Endothelial cell (in vitro differentiated cells): ENCODE data around the gene ABHD4. TPM values are rescaled to one million over a fixed set of nuclear protein-coding genes. Genes with fewer than 3 reads are reported as not detected.
"Not testable (repeated sequence)": the region's sequence is repeated elsewhere in the genome, so short reads cannot be mapped to it uniquely, and the experiment has no call there.

Source experiments
- DNase-seq: peaks from one replicate; pipeline ENCODE4 v3.0.0; 2021; ENCODE audit warnings: low spot score
- H3K27ac Mint-ChIP-seq: one replicate; pipeline ENCODE4 v1.8.0; 2021; ENCODE audit warnings: mixed read lengths, inconsistent platforms; ENCODE audit not compliant: unreplicated experiment
- H3K27me3 Mint-ChIP-seq: one replicate; pipeline ENCODE4 v1.8.0; 2021; ENCODE audit warnings: mild to moderate bottlenecking, moderate library complexity, mixed read lengths, inconsistent platforms; ENCODE audit not compliant: unreplicated experiment
- H3K36me3 Mint-ChIP-seq: one replicate; pipeline ENCODE4 v1.8.0; 2021; ENCODE audit warnings: mild to moderate bottlenecking, low read depth, mixed read lengths, inconsistent platforms; ENCODE audit not compliant: unreplicated experiment
- H3K4me1 Mint-ChIP-seq: one replicate; pipeline ENCODE4 v1.8.0; 2021; ENCODE audit warnings: mild to moderate bottlenecking, mixed read lengths, inconsistent platforms; ENCODE audit not compliant: unreplicated experiment
- H3K4me3 Mint-ChIP-seq: one replicate; pipeline ENCODE4 v1.8.0; 2021; ENCODE audit warnings: mild to moderate bottlenecking, mixed read lengths, inconsistent platforms; ENCODE audit not compliant: unreplicated experiment
- H3K9me3 Mint-ChIP-seq: one replicate; pipeline ENCODE4 v1.8.0; 2021; ENCODE audit warnings: mixed read lengths, inconsistent platforms; ENCODE audit not compliant: unreplicated experiment
- total RNA-seq: library from RNA; stranded (reverse); fragmentation: NEBNext Ultra II Directional; extraction: Animal tissue kit (Norgen Biotek cat#: 25700); gene quantifications from one replicate; pipeline ENCODE4 v1.2.1, GENCODE V29; 2021; ENCODE audit not compliant: unreplicated experiment
- TF ChIP-seq, protein P1 (sequence below): fragments of 200-600 bp; sonication (generic); IDR thresholded peaks from one replicate; pipeline ENCODE4 v1.5.0; 2021; ENCODE audit warnings: antibody characterized with exemption; ENCODE audit not compliant: unreplicated experiment

The ABHD4 gene
- total RNA-seq, 1 donor from 2014 or later, result 77.7 TPM

DNA sequence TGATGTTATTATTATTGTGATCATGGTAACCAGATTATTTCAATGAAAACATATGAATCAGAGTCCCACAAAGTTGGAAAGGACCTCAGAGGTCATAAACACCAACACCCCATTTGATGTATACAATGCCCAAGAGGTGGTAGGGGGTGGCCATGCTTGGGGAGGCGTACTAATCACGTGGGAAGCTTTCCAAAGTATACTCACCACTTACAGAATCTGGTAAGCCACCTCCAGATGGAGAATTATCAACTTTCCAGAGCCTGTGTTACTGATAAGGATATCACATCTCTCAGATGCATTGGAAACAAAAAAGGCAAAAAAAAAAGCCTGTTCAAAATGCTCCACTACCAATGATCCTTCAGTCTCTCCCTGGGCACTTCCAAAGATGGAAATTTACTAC lies 17.5 kb upstream of the ABHD4 start:
- no peak overlapping the region for H3K27ac Mint-ChIP-seq

GRCh38 chr14:22583994-22584393 lies 14.1 kb upstream of the ABHD4 start:
- Mint-ChIP-seq H3K4me3 (no peak overlapping the region), H3K27me3 (peaks cover 9% of the 10 kb centered on the region), H3K4me1 (peaks cover 53% of the 10 kb centered on the region), H3K9me3 (no peaks in the 10 kb centered on the region), H3K36me3 (peaks cover 12% of the 10 kb centered on the region), H3K27ac (peak overlapping the region; percentile 1)
- TF ChIP-seq, protein P1, sequence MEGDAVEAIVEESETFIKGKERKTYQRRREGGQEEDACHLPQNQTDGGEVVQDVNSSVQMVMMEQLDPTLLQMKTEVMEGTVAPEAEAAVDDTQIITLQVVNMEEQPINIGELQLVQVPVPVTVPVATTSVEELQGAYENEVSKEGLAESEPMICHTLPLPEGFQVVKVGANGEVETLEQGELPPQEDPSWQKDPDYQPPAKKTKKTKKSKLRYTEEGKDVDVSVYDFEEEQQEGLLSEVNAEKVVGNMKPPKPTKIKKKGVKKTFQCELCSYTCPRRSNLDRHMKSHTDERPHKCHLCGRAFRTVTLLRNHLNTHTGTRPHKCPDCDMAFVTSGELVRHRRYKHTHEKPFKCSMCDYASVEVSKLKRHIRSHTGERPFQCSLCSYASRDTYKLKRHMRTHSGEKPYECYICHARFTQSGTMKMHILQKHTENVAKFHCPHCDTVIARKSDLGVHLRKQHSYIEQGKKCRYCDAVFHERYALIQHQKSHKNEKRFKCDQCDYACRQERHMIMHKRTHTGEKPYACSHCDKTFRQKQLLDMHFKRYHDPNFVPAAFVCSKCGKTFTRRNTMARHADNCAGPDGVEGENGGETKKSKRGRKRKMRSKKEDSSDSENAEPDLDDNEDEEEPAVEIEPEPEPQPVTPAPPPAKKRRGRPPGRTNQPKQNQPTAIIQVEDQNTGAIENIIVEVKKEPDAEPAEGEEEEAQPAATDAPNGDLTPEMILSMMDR, result no peak
- DNase-seq, result no peak

More for the DNA sequence above, 17.5 kb upstream of the ABHD4 start:
- DNase-seq, result no peak
- TF ChIP-seq, protein P1, result no peak
- H3K9me3 Mint-ChIP-seq, result no peaks in the 10 kb centered on the region
- peaks cover 27% of the 10 kb centered on the region for H3K4me1 Mint-ChIP-seq
- no peaks in the 10 kb centered on the region for H3K36me3 Mint-ChIP-seq
- H3K4me3 Mint-ChIP-seq, result no peak overlapping the region
- H3K27me3 Mint-ChIP-seq, result peaks cover 3% of the 10 kb centered on the region

- Mint-ChIP-seq H3K9me3 (no peaks in the 10 kb centered on the region), H3K27ac (peak overlapping the region; percentile 97)
Measured at GRCh38 chr14:22587247-22587646, 10.9 kb upstream of the ABHD4 start.

DNA sequence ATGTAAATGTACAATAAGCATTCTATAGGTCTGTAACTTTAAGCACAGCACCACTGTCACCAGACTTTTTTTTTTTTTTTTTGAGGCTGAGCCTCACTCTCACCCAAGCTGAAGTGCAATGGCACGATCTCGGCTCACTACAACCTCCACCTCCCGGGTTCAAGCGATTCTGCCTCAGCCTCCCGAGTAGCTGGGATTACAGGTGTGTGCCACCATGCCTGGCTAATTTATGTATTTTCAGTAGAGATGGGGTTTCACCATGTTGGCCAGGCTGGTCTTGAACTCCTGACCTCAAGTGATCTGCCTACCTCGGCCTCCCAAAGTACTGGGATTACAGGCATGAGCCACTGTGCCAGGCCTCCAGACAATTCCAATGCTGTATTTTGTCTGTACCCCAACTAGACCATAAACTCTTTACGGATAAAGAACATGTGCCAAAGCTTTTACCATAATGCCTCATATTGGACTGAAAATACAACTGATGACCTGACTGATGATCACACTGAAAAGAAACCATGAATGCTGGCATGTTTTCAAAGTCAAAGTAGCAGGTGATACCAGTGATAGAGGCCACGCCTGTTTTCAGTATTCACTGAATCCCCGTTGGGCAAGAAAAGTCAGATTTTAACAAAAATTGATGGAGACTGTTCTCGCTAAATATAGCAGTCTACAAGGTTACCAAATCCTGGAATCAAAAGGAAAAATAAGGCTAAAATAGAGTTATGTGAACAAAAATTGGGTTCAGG lies 10.2 kb upstream of the ABHD4 start:
- DNase-seq, H3K9me3 Mint-ChIP-seq: not testable (repeated sequence)
- peaks cover 69% of the 10 kb centered on the region for H3K4me1 Mint-ChIP-seq
- H3K36me3 Mint-ChIP-seq, result peaks cover 12% of the 10 kb centered on the region
- peak overlapping the region; percentile 99 for H3K4me3 Mint-ChIP-seq
- peaks cover 14% of the 10 kb centered on the region for H3K27me3 Mint-ChIP-seq
- H3K27ac Mint-ChIP-seq, result peak overlapping the region; percentile 100

More at GRCh38 chr14:22587247-22587646, 10.9 kb upstream of the ABHD4 start:
- H3K4me1 Mint-ChIP-seq, result peaks cover 63% of the 10 kb centered on the region
- peaks cover 14% of the 10 kb centered on the region for H3K27me3 Mint-ChIP-seq
- TF ChIP-seq, protein P1, result no peak
- H3K36me3 Mint-ChIP-seq, result peaks cover 12% of the 10 kb centered on the region
- no peak for DNase-seq
- peak overlapping the region; percentile 81 for H3K4me3 Mint-ChIP-seq

DNA sequence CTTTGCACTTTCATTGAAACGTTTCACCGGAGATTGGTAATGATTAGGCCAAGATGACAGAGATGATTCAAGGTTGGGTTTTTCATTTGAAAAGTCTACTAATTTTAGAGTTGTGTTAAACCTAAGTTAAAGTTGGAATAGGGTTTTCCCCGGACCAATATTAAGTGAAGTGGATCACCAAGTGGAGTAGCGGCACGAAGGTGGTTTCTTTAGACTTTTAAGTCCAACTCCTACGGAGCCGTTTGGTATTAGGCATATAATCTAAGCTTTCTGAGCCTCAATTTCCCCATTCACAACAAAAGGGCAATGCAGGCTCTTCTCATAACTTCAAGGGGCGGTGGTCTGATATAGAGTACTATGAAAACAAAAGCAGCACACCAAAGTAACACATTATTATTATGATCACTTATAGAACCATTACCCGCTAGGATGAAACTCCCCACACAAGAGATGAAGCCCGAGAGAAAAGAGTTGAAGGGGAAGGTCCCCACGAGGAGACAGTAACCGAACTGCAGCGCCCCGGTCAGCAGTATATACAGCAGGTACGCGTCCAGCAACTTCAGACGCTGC lies 9.5 kb upstream of the ABHD4 start:
- Mint-ChIP-seq H3K4me1 (peaks cover 69% of the 10 kb centered on the region), H3K9me3 (no peaks in the 10 kb centered on the region), H3K27ac (peak overlapping the region; percentile 100)

More for the DNA sequence above, 9.5 kb upstream of the ABHD4 start:
- Mint-ChIP-seq H3K4me3 (peak overlapping the region; percentile 99), H3K27me3 (peaks cover 14% of the 10 kb centered on the region), H3K36me3 (peaks cover 12% of the 10 kb centered on the region)
- TF ChIP-seq, protein P1, result no peak
- DNase-seq, result no peak
